GM12864 (cell line): ENCODE results near the gene CAPS.

ENCODE experiments used
- DNase-seq: peaks from one replicate; pipeline ENCODE4 v3.0.0-alpha.2; 2011; ENCODE audit warnings: low read depth
- H3K4me3 ChIP-seq: 2 replicates; pipeline ENCODE4 v1.5.1; 2011; ENCODE audit warnings: mild to moderate bottlenecking, low read depth, low read length, control low read depth
- CTCF ChIP-seq: IDR thresholded peaks from 2 replicates; pipeline ENCODE4 v1.5.1; 2011; ENCODE audit warnings: low read depth, mild to moderate bottlenecking, moderate library complexity, low read length, control low read depth, inconsistent platforms; ENCODE audit errors: missing control alignments

The CAPS gene

GRCh38 chr19:5889288-5889971 lies 24.6 kb upstream of the CAPS start:
- TF ChIP-seq CTCF = no peak
- H3K4me3 ChIP-seq = no peak overlapping the region
- DNase-seq = no peak

GRCh38 chr19:5890099-5890498 lies 24.0 kb upstream of the CAPS start:
- H3K4me3 ChIP-seq = no peak overlapping the region
- DNase-seq = no peak
- TF ChIP-seq CTCF = no peak

- TF ChIP-seq CTCF = no peak
- no peak overlapping the region for H3K4me3 ChIP-seq
- DNase-seq = no peak
Measured at GRCh38 chr19:5891572-5891937, 22.5 kb upstream of the CAPS start.

GRCh38 chr19:5891938-5892771 lies 21.9 kb upstream of the CAPS start:
- TF ChIP-seq CTCF = peak; percentile 53
- DNase-seq = no peak
- no peak overlapping the region for H3K4me3 ChIP-seq

GRCh38 chr19:5892772-5893275 lies 21.2 kb upstream of the CAPS start:
- TF ChIP-seq CTCF = no peak
- DNase-seq = no peak
- no peak overlapping the region for H3K4me3 ChIP-seq

- H3K4me3 ChIP-seq = no peak overlapping the region
- no peak for TF ChIP-seq CTCF
- DNase-seq = no peak
Measured at GRCh38 chr19:5893296-5893903, 20.7 kb upstream of the CAPS start.
